Measurements from ENCODE around the gene LAMB4. TPM values are rescaled to one million over a fixed set of nuclear protein-coding genes. Genes with fewer than 3 reads are reported as not detected.

The LAMB4 gene
- total RNA-seq, 2 donors from 2014 or later = not detected

- H3K4me1 Mint-ChIP-seq = peaks cover 19% of the 10 kb centered on the region
- DNase-seq (no peak), ATAC-seq (no peak)
- no peak overlapping the region for H3K27ac Mint-ChIP-seq
- H3K9me3 ChIP-seq (ENCODE audit: control insufficient read depth, low read length, poor library complexity, severe bottlenecking) = no peaks in the 10 kb centered on the region
- H3K4me3 Mint-ChIP-seq = peak overlapping the region; percentile 83
- H3K27me3 Mint-ChIP-seq = peaks cover 67% of the 10 kb centered on the region
- H3K36me3 Mint-ChIP-seq (ENCODE audit: low read depth) = peaks cover 10% of the 10 kb centered on the region
Observed at GRCh38 chr7:108003599-108003935, 126.6 kb downstream of the LAMB4 start.

- no peak for DNase-seq
- H3K9me3 ChIP-seq (ENCODE audit: control insufficient read depth, low read length, poor library complexity, severe bottlenecking) = no peaks in the 10 kb centered on the region
- ATAC-seq = no peak
- Mint-ChIP-seq H3K4me1 (peaks cover 19% of the 10 kb centered on the region), H3K27ac (no peak within 1 kb of the TSS), H3K27me3 (peaks cover 64% of the 10 kb centered on the region), H3K4me3 (peak within 1 kb of the TSS; percentile 87), H3K36me3 (ENCODE audit: low read depth) (peaks cover 10% of the 10 kb centered on the region)
Observed at GRCh38 chr7:108002726-108003598, 127.2 kb downstream of the LAMB4 start, which contains the start of gene LAMB1. Gene LAMB1, minus strand, starts transcription at chr7:108003161. Its CDS starts 276 bp downstream, at chr7:108002885.

GRCh38 chr7:108001764-108002725, 128.1 kb downstream of the LAMB4 start:
- Mint-ChIP-seq H3K27me3 (peaks cover 62% of the 10 kb centered on the region), H3K27ac (no peak overlapping the region), H3K4me3 (peak overlapping the region; percentile 87), H3K4me1 (peaks cover 19% of the 10 kb centered on the region), H3K36me3 (ENCODE audit: low read depth) (peaks cover 10% of the 10 kb centered on the region)
- H3K9me3 ChIP-seq (ENCODE audit: control insufficient read depth, low read length, poor library complexity, severe bottlenecking) = no peaks in the 10 kb centered on the region
- DNase-seq (no peak), ATAC-seq (no peak)

- Mint-ChIP-seq H3K27me3 (peaks cover 62% of the 10 kb centered on the region), H3K4me3 (peak overlapping the region; percentile 87), H3K27ac (no peak overlapping the region), H3K36me3 (ENCODE audit: low read depth) (peaks cover 7% of the 10 kb centered on the region), H3K4me1 (peaks cover 16% of the 10 kb centered on the region)
- ATAC-seq (no peak), DNase-seq (no peak)
- no peaks in the 10 kb centered on the region for H3K9me3 ChIP-seq (ENCODE audit: control insufficient read depth, low read length, poor library complexity, severe bottlenecking)
Observed at GRCh38 chr7:108000875-108001763, 129.0 kb downstream of the LAMB4 start.

GRCh38 chr7:107999779-108000560, 130.2 kb downstream of the LAMB4 start:
- Mint-ChIP-seq H3K36me3 (ENCODE audit: low read depth) (peaks cover 5% of the 10 kb centered on the region), H3K27me3 (peaks cover 61% of the 10 kb centered on the region), H3K4me1 (peaks cover 14% of the 10 kb centered on the region), H3K4me3 (no peak overlapping the region), H3K27ac (no peak overlapping the region)
- DNase-seq = no peak
- H3K9me3 ChIP-seq (ENCODE audit: control insufficient read depth, low read length, poor library complexity, severe bottlenecking) = no peaks in the 10 kb centered on the region
- no peak for ATAC-seq

GRCh38 chr7:107998660-107999480, 131.3 kb downstream of the LAMB4 start:
- Mint-ChIP-seq H3K4me3 (no peak overlapping the region), H3K36me3 (ENCODE audit: low read depth) (peaks cover 4% of the 10 kb centered on the region), H3K27me3 (peaks cover 53% of the 10 kb centered on the region), H3K4me1 (peaks cover 8% of the 10 kb centered on the region), H3K27ac (no peak overlapping the region)
- DNase-seq (no peak), ATAC-seq (no peak)
- H3K9me3 ChIP-seq (ENCODE audit: control insufficient read depth, low read length, poor library complexity, severe bottlenecking) = no peaks in the 10 kb centered on the region

GRCh38 chr7:107998150-107998549, 132.0 kb downstream of the LAMB4 start:
- DNase-seq (no peak), ATAC-seq (no peak)
- H3K27me3 Mint-ChIP-seq = peaks cover 56% of the 10 kb centered on the region
- H3K36me3 Mint-ChIP-seq (ENCODE audit: low read depth) = peaks cover 4% of the 10 kb centered on the region
- H3K4me3 Mint-ChIP-seq = no peak overlapping the region
- H3K9me3 ChIP-seq (ENCODE audit: control insufficient read depth, low read length, poor library complexity, severe bottlenecking) = no peaks in the 10 kb centered on the region
- no peak overlapping the region for H3K27ac Mint-ChIP-seq
- H3K4me1 Mint-ChIP-seq = peaks cover 7% of the 10 kb centered on the region

GRCh38 chr7:107996072-107996882, 133.9 kb downstream of the LAMB4 start:
- no peaks in the 10 kb centered on the region for H3K4me1 Mint-ChIP-seq
- ATAC-seq (no peak), DNase-seq (no peak)
- peaks cover 56% of the 10 kb centered on the region for H3K27me3 Mint-ChIP-seq
- no peaks in the 10 kb centered on the region for H3K9me3 ChIP-seq (ENCODE audit: control insufficient read depth, low read length, poor library complexity, severe bottlenecking)
- H3K36me3 Mint-ChIP-seq (ENCODE audit: low read depth) = no peaks in the 10 kb centered on the region
- H3K27ac Mint-ChIP-seq = no peak overlapping the region
- no peak overlapping the region for H3K4me3 Mint-ChIP-seq

- DNase-seq (no peak), ATAC-seq (no peak)
- H3K27me3 Mint-ChIP-seq = peaks cover 49% of the 10 kb centered on the region
- H3K9me3 ChIP-seq (ENCODE audit: control insufficient read depth, low read length, poor library complexity, severe bottlenecking) = no peaks in the 10 kb centered on the region
- H3K27ac Mint-ChIP-seq = no peak overlapping the region
- no peaks in the 10 kb centered on the region for H3K4me1 Mint-ChIP-seq
- H3K36me3 Mint-ChIP-seq (ENCODE audit: low read depth) = no peaks in the 10 kb centered on the region
- no peak overlapping the region for H3K4me3 Mint-ChIP-seq
Observed at GRCh38 chr7:107995184-107996071, 134.7 kb downstream of the LAMB4 start.

- Mint-ChIP-seq H3K27me3 (peaks cover 49% of the 10 kb centered on the region), H3K27ac (no peak overlapping the region), H3K36me3 (ENCODE audit: low read depth) (no peaks in the 10 kb centered on the region), H3K4me3 (no peak overlapping the region), H3K4me1 (no peaks in the 10 kb centered on the region)
- ATAC-seq (no peak), DNase-seq (no peak)
- H3K9me3 ChIP-seq (ENCODE audit: control insufficient read depth, low read length, poor library complexity, severe bottlenecking) = no peaks in the 10 kb centered on the region
Observed at GRCh38 chr7:107994421-107995030, 135.6 kb downstream of the LAMB4 start.
